Muscle of arm (tissue), 12 donors: Measurements from ENCODE around the gene PPP1R2. TPM values are rescaled to one million over a fixed set of nuclear protein-coding genes. Genes with fewer than 3 reads are reported as not detected.

ENCODE experiments used
- DNase-seq: peaks from one replicate; pipeline ENCODE4 v3.0.0-alpha.2; 2013
- polyA plus RNA-seq, 12 donors: library from polyadenylated mRNA; unstranded; fragments of 120-200 nt; gene quantifications; one replicate each; pipeline ENCODE4 v1.2.1, GENCODE V29; 2013; ENCODE audit not compliant: insufficient read length in 12 of 12

Gene PPP1R2
- polyA plus RNA-seq, 12 donors: 33.3 to 69.2 (median 44.5) TPM; not detected in 1

DNA sequence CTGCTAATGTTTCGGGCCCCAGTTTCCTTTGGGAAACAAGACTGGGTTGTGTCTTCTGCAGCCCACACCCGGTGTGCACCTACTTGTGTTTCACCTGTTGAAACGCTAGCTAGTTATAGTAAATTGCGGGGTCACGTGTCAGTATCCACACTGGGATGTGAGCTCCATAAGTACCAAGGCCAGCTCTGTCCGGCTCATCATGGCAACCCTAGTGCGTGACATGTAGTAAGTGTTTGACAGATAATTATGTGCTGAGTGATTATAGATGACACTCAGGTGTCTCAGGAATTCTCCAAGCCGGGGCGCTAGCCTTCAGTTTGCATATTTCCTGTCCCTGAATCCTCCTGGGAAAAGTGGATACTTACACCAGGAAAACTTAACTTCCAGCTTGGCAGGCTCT is 27.8 kb upstream of the PPP1R2 start:
- DNase-seq: no peak

- DNase-seq: no peak
These were observed 27.2 kb upstream of the PPP1R2 start for GRCh38 chr3:195570344-195570743.

- DNase-seq: no peak
These were observed 25.5 kb upstream of the PPP1R2 start for GRCh38 chr3:195568630-195569029.

DNA sequence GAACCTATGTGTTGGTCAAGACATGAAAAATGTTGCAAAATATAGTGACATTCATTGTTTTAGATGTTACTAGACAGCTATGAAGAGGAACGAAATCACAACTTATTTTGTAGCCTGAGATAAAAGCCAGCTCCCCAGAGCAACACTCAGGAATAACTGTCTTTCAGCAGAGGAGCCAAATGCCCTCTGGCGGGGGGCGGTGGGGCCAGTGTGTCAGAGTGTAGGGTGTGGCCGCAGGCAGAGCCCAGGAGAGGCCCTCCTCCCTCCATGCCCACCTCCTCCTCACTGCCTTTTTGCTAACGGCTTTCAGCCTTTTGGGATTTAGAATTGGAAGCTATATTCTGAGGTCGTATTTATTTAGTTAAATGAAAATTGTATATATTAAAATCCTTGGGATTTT is 23.7 kb upstream of the PPP1R2 start:
- DNase-seq: no peak

DNA sequence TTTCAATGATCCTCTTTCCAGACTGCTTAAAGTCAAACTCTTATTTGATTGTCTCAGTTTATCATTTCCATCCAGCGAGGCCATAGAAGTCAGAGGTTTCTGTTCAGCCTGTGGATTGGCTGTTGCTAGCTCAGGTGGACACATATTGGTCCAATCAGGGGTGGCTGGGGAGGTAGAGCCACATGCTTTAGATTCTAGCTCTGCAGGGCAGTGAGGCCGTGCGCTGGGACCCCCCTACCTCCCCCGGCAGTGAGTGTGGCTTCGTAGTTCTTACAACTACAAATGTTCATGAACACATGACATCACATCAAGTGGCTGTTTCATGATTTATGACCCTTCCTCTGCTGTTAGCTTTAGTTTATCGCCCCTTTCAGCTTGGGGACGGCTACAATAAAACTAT is 22.6 kb upstream of the PPP1R2 start:
- no peak for DNase-seq

DNA sequence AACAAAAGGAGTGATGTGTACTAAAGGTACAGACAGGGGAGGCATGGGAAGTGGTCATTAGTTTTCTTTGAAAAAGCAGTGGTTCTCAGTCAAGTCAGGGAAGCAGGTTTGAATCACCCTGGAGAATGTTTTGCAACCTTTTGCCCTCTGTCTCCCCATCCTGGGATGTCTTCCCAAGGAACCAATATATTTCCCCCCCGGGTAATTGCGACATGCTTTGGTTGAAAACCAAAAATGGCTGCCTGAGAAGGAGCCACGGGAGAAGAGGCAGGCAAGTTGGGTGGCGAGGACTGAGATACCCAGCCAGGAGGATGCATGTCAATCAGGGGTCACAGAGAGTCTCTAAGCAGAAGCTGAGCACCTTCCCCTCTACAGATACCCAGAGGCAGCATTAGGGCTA is 20.2 kb upstream of the PPP1R2 start:
- no peak for DNase-seq

DNA sequence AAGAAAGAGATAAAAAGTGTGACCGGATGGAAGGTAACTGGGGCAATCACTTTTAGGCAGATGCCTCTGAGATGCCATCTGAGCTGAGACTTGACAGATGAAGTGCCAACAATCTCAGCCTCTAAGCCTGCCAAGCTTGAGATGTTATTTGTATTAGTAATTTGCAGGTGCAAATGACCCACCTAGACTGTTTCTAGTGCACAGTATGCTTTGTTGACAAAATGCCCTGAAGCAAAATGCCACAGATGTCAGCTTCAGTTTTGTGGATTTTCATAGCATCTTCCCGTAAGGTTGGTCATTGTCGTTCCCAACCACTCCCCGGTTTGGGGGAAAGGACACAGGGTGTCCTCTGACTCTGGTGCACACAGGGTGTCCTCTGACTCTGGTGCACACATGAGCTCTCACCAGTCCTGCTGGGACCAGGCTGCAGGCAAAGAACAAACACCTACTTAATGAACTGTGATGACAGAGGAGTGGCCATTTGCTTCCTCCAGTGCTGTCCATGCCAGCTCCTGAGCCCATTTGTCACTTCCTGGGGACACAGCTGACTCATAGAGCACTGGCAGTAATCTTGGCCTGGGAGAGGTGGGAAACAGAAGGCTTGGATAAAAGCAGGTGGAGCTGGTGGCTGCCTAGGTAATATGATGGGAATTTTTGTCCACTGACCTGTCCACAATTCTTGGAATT is 16.7 kb upstream of the PPP1R2 start:
- no peak for DNase-seq

DNA sequence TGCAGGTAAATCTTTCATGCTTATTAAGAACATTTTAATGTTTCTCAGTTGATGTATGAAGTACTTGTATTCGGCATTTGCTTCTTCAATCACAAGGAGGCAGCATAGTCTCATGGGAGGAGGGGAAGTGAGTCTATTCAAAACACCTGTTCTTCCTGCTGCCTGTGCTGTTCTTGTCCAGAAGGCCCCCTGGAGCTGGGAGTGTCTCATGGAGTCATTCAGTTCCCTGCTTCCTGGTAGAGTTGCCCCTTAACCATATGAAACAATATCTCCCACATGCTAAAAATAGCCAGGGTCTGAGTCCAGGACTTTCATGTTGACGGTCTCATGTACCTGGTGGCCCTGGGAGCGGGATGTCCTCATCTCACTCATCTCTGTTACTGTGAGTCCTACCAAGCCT is 15.5 kb upstream of the PPP1R2 start:
- DNase-seq: no peak

DNA sequence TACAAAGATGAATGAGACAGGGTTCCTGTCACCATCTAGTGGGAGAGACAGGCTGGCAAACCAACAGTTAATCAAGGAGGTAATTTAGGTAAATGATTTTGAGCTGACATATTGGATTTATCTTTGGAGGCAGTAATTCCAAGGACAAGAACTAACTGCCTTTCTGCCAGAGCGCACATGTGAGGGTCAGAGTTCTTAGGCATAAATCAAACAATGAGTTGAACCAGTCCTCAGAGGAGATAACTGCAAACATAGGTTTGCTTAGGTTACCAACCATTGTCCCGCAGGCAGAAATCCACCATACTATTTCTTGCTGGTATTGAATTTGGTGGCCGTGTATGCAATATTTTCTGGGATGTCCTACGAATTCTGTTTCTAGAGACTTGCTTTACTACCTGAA is 14.2 kb upstream of the PPP1R2 start:
- no peak for DNase-seq

DNA sequence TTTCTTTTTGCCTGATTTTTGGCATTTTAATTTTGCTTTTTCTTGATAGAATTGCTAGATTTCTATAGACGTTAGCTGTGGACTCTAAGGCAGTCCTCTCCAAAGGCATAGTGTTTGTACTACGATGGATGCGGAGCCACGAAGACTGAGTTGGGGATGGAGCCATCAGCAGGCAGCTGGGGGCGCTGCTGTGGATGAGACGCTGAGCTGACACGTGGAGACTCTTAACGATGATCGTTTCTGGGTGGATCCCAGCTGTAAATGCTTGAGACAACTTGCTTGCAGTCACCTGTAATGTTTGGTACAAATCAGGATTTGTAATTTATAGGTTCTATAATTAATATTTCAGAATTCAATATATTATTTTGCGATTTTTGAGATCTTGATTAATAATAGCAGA is 13.3 kb upstream of the PPP1R2 start:
- no peak for DNase-seq

DNA sequence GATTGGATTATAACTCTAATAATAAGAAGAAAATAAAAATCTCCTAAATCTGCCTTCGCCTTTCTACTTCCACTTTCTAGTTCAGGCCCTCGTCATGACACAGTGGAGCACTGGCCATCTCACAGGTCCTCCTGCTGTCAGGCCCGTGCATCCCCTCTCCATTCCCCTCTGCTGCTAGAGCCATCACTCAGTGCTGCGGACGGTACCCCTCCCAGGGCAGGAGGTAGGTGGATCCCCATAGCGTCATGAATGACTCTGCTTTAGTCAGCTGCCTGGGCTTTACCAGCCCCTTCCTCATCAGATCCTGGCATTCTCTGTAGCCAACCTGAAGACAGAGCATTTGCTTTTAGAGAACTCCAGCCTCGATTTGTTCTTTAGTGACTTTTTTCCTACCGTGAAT is 12.0 kb upstream of the PPP1R2 start:
- DNase-seq: no peak

DNA sequence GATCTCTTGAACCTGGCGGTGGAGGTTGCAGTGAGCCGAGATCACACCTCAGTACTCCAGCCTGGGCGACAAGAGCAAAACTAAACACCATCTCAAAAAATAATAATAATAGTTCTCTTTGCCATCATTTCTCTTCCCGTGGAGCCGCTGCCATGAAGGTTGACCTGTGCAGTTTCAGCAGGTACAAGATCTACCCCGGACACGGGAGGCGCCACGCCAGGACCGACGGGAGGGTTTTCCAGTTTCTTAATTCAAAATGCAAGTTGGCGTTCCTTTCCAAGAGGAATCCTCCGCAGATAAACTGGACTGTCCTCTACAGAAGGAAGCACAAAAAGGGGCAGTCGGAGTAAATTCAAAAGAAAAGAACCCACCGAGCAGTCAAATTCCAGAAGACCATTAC is 11.3 kb upstream of the PPP1R2 start:
- no peak for DNase-seq

DNA sequence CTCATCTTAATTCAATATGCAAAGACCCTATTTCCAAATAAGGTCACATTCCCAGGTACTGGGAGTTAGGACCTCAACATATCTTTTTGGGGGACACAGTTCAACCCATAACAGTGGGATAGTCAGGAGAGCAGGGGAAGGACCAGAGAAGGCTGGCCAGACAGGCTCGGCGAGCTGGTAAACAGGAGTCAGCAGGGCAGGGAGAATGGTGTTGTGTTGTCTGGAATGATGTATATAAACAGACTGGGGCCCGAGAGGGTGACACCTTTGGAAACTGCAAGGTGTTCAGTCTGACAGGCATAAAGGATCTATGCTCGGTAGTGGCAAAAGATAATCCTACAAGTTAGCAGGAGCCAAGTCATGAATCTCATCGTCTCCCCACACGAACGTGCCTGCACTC is 10.1 kb upstream of the PPP1R2 start:
- DNase-seq: no peak

GRCh38 chr3:195551381-195551978 is 8.4 kb upstream of the PPP1R2 start:
- DNase-seq: peak; percentile 33

DNA sequence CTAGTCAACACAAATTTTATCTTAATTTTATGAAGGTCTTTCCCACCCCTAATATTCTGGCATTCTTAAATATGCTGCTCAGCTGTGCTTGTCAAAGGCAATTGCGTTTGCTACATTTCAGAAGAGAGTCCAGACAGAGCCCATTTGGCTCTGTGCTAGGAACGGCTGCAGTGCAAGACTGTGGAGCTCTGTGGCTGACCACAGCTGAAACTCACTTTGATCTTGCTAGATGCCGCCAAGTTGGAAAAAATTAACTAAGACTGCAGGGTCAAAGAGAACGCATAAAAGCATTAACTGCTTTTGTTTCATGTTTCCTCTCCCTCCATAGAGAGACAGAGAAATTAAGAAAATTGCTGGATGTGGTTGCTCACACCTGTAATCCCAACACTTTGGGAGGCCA is 7.6 kb upstream of the PPP1R2 start:
- no peak for DNase-seq

- DNase-seq: no peak
These were observed 6.9 kb upstream of the PPP1R2 start for GRCh38 chr3:195549931-195550519.

- DNase-seq: no peak
These were observed 5.9 kb upstream of the PPP1R2 start for GRCh38 chr3:195548987-195549386.

- DNase-seq: no peak
These were observed 5.4 kb upstream of the PPP1R2 start for GRCh38 chr3:195548501-195548900.

DNA sequence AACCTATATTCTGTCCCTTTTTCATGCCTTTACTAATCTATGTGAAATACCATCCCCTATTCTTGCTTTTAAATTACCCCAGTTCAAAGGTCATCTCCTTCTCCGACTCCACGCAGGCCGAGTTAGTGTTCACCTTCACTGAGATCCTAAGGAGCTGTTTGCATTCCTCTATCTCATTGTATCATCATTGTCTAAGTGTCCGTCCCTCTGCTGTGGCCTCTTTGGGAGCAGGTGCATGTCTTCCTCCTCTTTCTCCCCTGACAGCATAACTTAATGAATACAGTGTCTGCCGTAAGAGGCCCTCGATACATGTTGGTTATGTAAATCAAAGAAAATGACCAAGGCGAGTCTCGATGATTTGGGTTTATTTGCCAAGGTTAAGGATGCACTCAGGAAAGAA is 4.9 kb upstream of the PPP1R2 start:
- no peak for DNase-seq

- no peak for DNase-seq
These were observed 3.0 kb upstream of the PPP1R2 start for GRCh38 chr3:195546130-195546560.

GRCh38 chr3:195544634-195545033 is 1.5 kb upstream of the PPP1R2 start:
- no peak for DNase-seq

DNA sequence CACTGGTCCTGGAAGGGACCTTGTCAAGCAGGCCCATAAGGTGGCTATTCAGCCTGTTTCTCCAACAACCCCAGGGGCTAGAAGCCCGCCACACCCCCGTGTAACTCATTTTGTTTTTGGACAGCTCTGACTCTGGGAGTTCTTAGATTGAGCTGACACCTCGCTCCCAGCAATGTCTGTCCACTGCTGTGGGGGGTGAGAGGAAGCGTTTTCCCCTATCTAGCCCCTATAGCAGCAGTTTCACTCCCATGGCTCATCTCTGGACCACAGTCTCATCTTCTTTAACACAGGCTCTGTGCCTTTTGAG is 1.1 kb upstream of the PPP1R2 start:
- DNase-seq: no peak

DNA sequence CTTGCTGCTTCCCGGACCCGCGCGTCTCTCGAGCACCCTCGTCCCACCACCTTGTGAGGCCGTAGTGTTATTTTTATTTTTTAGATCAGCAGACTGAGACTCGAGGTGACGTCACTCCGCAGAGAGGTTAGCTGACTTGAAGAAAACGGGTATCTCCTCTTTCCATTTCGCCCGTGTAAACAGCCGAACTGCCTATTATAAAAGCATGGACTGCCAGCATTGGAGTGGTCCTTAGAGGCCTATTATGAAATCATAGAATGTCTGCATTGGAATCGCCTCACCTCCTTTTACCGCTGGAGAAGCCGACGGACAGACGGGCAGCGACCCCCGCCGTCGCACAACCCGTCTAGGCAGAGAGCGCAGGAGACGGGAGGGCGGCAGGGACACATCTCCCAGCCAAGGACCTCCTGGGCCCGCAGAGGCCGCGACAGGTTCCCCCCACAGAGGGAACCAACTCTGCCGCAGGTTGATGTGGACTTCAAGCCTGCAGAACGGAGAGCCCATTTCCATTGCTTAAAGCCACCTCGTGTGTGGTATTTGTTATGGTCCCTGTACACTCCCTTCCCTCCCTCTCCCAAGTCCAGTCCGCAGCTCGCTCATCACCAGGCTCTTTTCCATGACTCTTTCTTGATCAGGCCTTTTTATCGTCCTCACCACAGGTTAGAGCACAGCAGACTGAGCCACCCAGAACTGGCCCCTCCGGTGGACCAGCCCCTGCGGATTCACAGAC is 540 bp upstream of the PPP1R2 start:
- peak; percentile 27 for DNase-seq
